Mammary epithelial cell (primary cell): ENCODE measurements around the gene CTXN2.

ENCODE experiments used
- CTCF ChIP-seq, 2 donors: IDR thresholded peaks in 1 of 2; conservative IDR thresholded peaks in 1 of 2; 2 replicates each; pipeline ENCODE4 v1.5.1; 2011 to 2012; ENCODE audit warnings: inconsistent platforms in 2 of 2, low read length in 2 of 2, mild to moderate bottlenecking in 2 of 2, control low read depth in 1 of 2, low read depth in 1 of 2; ENCODE audit not compliant: insufficient read depth in 1 of 2; ENCODE audit errors: extremely low read depth in 1 of 2
- EZH2 ChIP-seq: IDR thresholded peaks from 2 replicates; pipeline ENCODE4 v1.6.1; 2012; ENCODE audit warnings: low read length, inconsistent platforms, borderline replicate concordance

GRCh38 chr15:48244921-48245320, 53.5 kb downstream of the CTXN2 start:
- TF ChIP-seq CTCF (conservative IDR thresholded peaks at IDR 0.05 in 1 of 2, IDR thresholded peaks at IDR 0.05 in 1 of 2; ENCODE audit: extremely low read depth in 1 of 2, insufficient read depth in 1 of 2, low read depth in 1 of 2, low read length in 2 of 2): no peak
- no peak for TF ChIP-seq EZH2
